Sigmoid colon (tissue), 7 donors: ENCODE measurements around the gene ALDH1A1. TPM values are rescaled to one million over a fixed set of nuclear protein-coding genes. Genes with fewer than 3 reads are reported as not detected.

Experiments
- DNase-seq: peaks from one replicate; pipeline ENCODE4 v3.0.0-alpha.2; 2019
- H3K27ac ChIP-seq, 4 donors: fragments of 200-600 bp; sonication (generic); one replicate each; pipeline ENCODE4 v1.5.1; 2016 to 2019; ENCODE audit warnings: mild to moderate bottlenecking in 1 of 4
- H3K27me3 ChIP-seq, 3 donors: fragments of 200-600 bp; sonication (generic); one replicate each; pipeline ENCODE4 v1.5.1; 2019; ENCODE audit warnings: mild to moderate bottlenecking in 1 of 3
- H3K36me3 ChIP-seq, 4 donors: fragments of 200-600 bp; sonication (generic); one replicate each; pipeline ENCODE4 v1.5.1; 2016 to 2019
- H3K4me1 ChIP-seq, 4 donors: fragments of 200-600 bp; sonication (generic); one replicate each; pipeline ENCODE4 v1.5.1; 2017 to 2019
- H3K4me3 ChIP-seq, 4 donors: fragments of 200-600 bp; sonication (generic); one replicate each; pipeline ENCODE4 v1.5.1; 2017 to 2019; ENCODE audit warnings: mild to moderate bottlenecking in 2 of 4, moderate library complexity in 1 of 4
- H3K9me3 ChIP-seq, 4 donors: fragments of 200-600 bp in 3 of 4; sonication (generic) in 3 of 4; one replicate each; pipeline versions ENCODE4 v1.5.1 to v1.6.1; 2013 to 2019
- EP300 ChIP-seq, 4 donors: sonication (generic); formaldehyde crosslinking; IDR thresholded peaks; one replicate each; pipeline ENCODE4 v1.6.1; 2017; ENCODE audit warnings: antibody characterized with exemption in 4 of 4
- POLR2A ChIP-seq, 2 donors: fragments of 450-650 bp; IDR thresholded peaks; one replicate each; pipeline ENCODE4 v1.6.1; 2016; ENCODE audit warnings: antibody characterized with exemption in 2 of 2, mild to moderate bottlenecking in 2 of 2, moderate library complexity in 2 of 2
- POLR2AphosphoS5 ChIP-seq, 4 donors: sonication (generic); formaldehyde crosslinking; IDR thresholded peaks; one replicate each; pipeline ENCODE4 v1.6.1; 2017; ENCODE audit warnings: antibody characterized with exemption in 4 of 4
- WGBS, 2 donors: extraction: QIAGEN DNeasy Blood & Tissue Kit; methylation state at CpG; one replicate each; pipeline ENCODE4 v1.1.7; 2013; 5-methylcytosine and 5-hydroxymethylcytosine counted together
- intact Hi-C: fragments of 100-400 bp; cut with DNase I; formaldehyde crosslinking; loops from one replicate; pipeline ENCODE4 v1.15.1; 2023
- polyA plus RNA-seq, 3 donors: library from polyadenylated mRNA; stranded (reverse); fragments of 200-250 nt; gene quantifications; one replicate each; pipeline ENCODE4 v1.2.3, GENCODE V29; 2013
- total RNA-seq, 4 donors: library from RNA; depleted of rRNA; stranded (reverse); fragments of >200 nt; gene quantifications; one replicate each; pipeline ENCODE4 v1.1.0, GENCODE V29; 2016
- TF ChIP-seq, protein P1 (sequence below), 4 experiments: fragments of 450-650 bp in 3 of 4; fragments of 200-600 bp in 1 of 4; IDR thresholded peaks; one replicate each; pipeline ENCODE4 v1.5.1; 2016 to 2019; ENCODE audit warnings: antibody characterized with exemption in 4 of 4, mild to moderate bottlenecking in 3 of 4, moderate library complexity in 2 of 4
- donor health status: healthy with polysubstance abuse.
- donor health status: Bipolar disorder and iron deficiency.
- donor health status: healthy.

ALDH1A1 gene
- total and polyA plus RNA-seq, 7 donors = 52.6 to 353 (median 241) TPM

DNA sequence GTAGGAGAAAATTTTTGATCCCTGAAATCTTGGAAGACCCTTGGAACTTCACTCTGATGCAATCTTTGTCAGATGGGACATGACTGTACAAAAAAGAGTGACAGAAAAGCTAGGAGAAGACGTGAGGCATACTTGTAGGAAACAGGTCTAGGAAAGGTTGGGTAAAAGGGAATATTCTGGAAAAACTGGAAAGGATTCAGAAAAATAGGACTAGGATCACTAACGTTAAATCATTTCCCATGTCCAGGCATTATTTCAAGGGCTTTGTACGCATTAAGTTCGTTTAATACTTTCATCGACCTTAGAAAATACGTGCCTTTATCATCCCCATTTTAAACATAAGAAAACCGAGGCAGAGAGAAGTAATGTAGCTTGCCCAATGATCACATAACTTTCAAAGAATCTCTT, 2.9 kb downstream of the ALDH1A1 start:
- H3K9me3 ChIP-seq = no peaks in the 10 kb centered on the region
- H3K4me1 ChIP-seq = peaks cover 0 to 60% (median 44%) of the 10 kb centered on the region in 4 donors
- H3K36me3 ChIP-seq = no peaks in the 10 kb centered on the region
- DNase-seq = no peak
- H3K27me3 ChIP-seq = no peaks in the 10 kb centered on the region
- peak overlapping the region in 3 of 4 donors; percentile 79 to 88 (median 80) for H3K27ac ChIP-seq
- intact Hi-C loops = loop anchor here (5.0 kb wide), 3 partner anchors 72 to 132 kb away; no protein-coding TSS in a partner anchor
- TF ChIP-seq, protein P1, sequence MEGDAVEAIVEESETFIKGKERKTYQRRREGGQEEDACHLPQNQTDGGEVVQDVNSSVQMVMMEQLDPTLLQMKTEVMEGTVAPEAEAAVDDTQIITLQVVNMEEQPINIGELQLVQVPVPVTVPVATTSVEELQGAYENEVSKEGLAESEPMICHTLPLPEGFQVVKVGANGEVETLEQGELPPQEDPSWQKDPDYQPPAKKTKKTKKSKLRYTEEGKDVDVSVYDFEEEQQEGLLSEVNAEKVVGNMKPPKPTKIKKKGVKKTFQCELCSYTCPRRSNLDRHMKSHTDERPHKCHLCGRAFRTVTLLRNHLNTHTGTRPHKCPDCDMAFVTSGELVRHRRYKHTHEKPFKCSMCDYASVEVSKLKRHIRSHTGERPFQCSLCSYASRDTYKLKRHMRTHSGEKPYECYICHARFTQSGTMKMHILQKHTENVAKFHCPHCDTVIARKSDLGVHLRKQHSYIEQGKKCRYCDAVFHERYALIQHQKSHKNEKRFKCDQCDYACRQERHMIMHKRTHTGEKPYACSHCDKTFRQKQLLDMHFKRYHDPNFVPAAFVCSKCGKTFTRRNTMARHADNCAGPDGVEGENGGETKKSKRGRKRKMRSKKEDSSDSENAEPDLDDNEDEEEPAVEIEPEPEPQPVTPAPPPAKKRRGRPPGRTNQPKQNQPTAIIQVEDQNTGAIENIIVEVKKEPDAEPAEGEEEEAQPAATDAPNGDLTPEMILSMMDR (IDR thresholded peaks at IDR 0.05) = no peak
- TF ChIP-seq POLR2AphosphoS5 (IDR thresholded peaks at IDR 0.05) = peak in 3 of 4 donors; percentile 8 to 32 (median 13)
- TF ChIP-seq EP300 (IDR thresholded peaks at IDR 0.05) = no peak
- TF ChIP-seq POLR2A (IDR thresholded peaks at IDR 0.05) = no peak
- H3K4me3 ChIP-seq = peak overlapping the region; percentile 44 to 58 (median 49)
- WGBS, 2 donors = 74 to 75% methylated on average over 7 of the region's 7 CpGs

DNA sequence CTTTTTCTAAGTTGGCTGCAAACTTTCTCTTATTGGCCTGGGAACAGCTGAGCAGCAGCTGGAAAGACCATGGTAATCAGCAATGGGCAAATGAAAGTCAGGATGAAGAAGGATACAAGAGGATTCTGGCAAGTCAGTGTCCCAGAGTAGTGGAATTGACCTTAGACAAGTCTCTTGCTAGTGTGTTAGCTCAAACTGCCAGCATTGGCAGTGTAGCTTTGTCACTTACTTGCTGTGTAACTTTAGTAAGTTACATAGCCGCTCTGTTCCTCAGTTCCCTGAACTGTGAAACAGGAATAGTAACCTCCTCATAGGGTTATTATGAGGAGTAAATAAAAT, 3.6 kb downstream of the ALDH1A1 start:
- Histone ChIP-seq H3K4me1 (peaks cover 0 to 62% (median 46%) of the 10 kb centered on the region in 4 donors), H3K27ac (peak overlapping the region in 3 of 4 donors; percentile 79 to 88 (median 80)), H3K9me3 (no peaks in the 10 kb centered on the region), H3K4me3 (peak overlapping the region; percentile 44 to 58 (median 49)), H3K36me3 (no peaks in the 10 kb centered on the region), H3K27me3 (no peaks in the 10 kb centered on the region)
- 85 to 87% methylated on average over 1 of the region's 1 CpG for WGBS, 2 donors
- DNase-seq = no peak
- intact Hi-C loops = no loop called here
- peak in 1 of 4 donors; percentile 26 for TF ChIP-seq POLR2AphosphoS5 (IDR thresholded peaks at IDR 0.05)
- no peak for TF ChIP-seq POLR2A (IDR thresholded peaks at IDR 0.05)

DNA sequence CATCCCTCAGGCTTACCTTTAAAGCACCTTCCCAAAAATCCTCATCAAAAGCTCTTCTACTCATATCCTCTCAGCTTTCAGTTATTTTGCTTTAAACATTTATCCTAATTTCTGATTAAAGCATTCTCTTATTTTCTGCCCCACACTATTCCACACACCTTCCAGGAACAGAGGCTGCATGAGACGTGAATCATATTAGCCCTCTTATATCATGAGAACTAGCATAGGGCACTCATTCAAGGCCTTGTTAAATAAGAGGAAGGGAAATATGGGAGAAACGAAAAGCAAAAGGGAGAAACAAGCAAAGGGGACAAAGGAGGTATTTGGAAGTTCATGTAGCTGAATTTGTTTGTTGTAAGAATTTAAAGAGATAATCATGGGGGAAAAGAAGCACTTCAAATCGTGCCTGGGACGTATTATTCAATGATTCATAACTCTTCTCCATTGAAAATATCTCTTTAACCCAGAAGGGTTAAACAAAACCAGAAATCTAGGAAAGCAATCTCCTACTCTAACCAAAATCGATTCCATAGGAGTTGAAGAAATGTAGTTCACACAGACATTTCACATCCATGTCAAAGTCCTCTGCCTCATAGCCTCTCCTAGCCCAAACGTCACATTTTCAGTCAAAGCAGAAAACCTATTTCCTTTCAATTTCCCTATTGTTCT, 4.1 kb downstream of the ALDH1A1 start:
- Histone ChIP-seq H3K27ac (peak overlapping the region; percentile 2 to 88 (median 80)), H3K9me3 (no peaks in the 10 kb centered on the region), H3K4me1 (peaks cover 0 to 62% (median 45%) of the 10 kb centered on the region in 4 donors), H3K27me3 (no peaks in the 10 kb centered on the region), H3K36me3 (no peaks in the 10 kb centered on the region), H3K4me3 (peak overlapping the region; percentile 44 to 58 (median 49))
- intact Hi-C loops = no loop called here
- 41 to 46% methylated on average over 6 of the region's 6 CpGs for WGBS, 2 donors
- DNase-seq = no peak
- TF ChIP-seq POLR2A (IDR thresholded peaks at IDR 0.05) (no peak), POLR2AphosphoS5 (IDR thresholded peaks at IDR 0.05) (no peak), EP300 (IDR thresholded peaks at IDR 0.05) (no peak)
- TF ChIP-seq, protein P1 (IDR thresholded peaks at IDR 0.05) = no peak

DNA sequence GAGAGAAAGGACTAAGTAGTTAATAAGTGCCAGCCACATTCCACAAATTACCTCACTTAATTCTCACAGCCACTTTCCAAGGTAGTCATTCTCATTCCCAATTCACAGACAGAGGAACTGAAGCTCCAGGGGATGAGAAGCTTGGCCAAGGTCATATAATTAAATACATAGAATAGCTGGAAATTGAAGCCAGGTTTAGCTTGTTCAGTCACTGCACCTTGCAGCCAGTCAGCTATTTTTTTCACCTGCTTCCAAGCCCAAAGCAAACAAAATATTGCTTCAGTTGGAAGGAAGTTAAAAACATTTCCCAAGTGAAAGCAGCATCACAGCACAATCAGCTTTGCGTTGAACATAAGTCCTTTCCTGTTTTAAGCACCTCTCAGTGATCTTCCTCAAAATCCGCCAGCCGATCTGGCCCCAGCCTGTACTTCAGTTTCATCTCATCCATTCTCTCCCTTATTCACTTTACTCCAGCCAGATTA, 4.8 kb downstream of the ALDH1A1 start:
- intact Hi-C loops = no loop called here
- Histone ChIP-seq H3K36me3 (no peaks in the 10 kb centered on the region), H3K27ac (peak overlapping the region in 3 of 4 donors; percentile 79 to 88 (median 80)), H3K9me3 (no peaks in the 10 kb centered on the region), H3K4me3 (peak overlapping the region in 3 of 4 donors; percentile 44 to 58 (median 54)), H3K27me3 (no peaks in the 10 kb centered on the region), H3K4me1 (peaks cover 0 to 66% (median 48%) of the 10 kb centered on the region in 4 donors)
- DNase-seq = no peak
- TF ChIP-seq EP300 (IDR thresholded peaks at IDR 0.05) (no peak), POLR2A (IDR thresholded peaks at IDR 0.05) (no peak), POLR2AphosphoS5 (IDR thresholded peaks at IDR 0.05) (no peak)
- TF ChIP-seq, protein P1 (IDR thresholded peaks at IDR 0.05) = no peak
- 33 to 35% methylated on average over 3 of the region's 3 CpGs for WGBS, 2 donors

DNA sequence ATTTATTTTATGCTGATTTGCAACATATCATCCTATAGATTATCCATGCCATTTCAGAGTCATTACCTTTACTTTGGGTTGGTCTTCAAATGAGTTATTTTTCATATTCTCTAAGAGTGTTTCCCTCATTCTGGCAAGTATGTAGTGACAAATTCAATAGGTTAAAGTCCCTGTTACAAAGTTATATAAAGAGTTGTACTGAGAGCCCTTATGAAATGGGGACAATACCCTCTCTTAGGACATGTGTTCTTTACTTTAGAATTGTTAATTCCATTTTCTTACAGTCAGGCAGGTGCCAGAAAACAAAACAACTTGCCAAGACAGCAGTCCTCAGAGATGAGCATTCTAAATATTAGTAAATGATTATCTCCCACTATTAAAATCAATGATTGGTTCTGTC, 6.0 kb downstream of the ALDH1A1 start:
- peaks cover 0 to 76% (median 60%) of the 10 kb centered on the region in 4 donors for H3K4me1 ChIP-seq
- no peaks in the 10 kb centered on the region for H3K9me3 ChIP-seq
- no peaks in the 10 kb centered on the region for H3K36me3 ChIP-seq
- no peaks in the 10 kb centered on the region for H3K27me3 ChIP-seq
- peak overlapping the region in 2 of 4 donors; percentile 54 to 58 for H3K4me3 ChIP-seq
- DNase-seq = no peak
- H3K27ac ChIP-seq = peak overlapping the region in 3 of 4 donors; percentile 79 to 88 (median 80)
- TF ChIP-seq POLR2A (IDR thresholded peaks at IDR 0.05) (no peak), EP300 (IDR thresholded peaks at IDR 0.05) (no peak), POLR2AphosphoS5 (IDR thresholded peaks at IDR 0.05) (no peak)
- TF ChIP-seq, protein P1 (IDR thresholded peaks at IDR 0.05) = no peak
- intact Hi-C loops = no loop called here
